SH-SY5Y (cell line): ENCODE measurements around the gene HDAC9.

Experiments used
- GATA2 ChIP-seq: IDR thresholded peaks from 2 replicates; pipeline ENCODE4 v1.6.1; 2011; ENCODE audit warnings: mild to moderate bottlenecking, low read depth, low read length
- GATA3 ChIP-seq: IDR thresholded peaks from 2 replicates; pipeline ENCODE4 v1.6.1; 2011; ENCODE audit warnings: low read depth, mild to moderate bottlenecking, low read length, moderate library complexity

Gene HDAC9

GRCh38 chr7:18780266-18780665 is 284.7 kb downstream of the HDAC9 start:
- TF ChIP-seq GATA3 (no peak), GATA2 (no peak)

GRCh38 chr7:18780938-18781337 is 285.4 kb downstream of the HDAC9 start:
- TF ChIP-seq GATA3 (no peak), GATA2 (no peak)

- no peak for TF ChIP-seq GATA3
These were observed 290.7 kb downstream of the HDAC9 start for GRCh38 chr7:18786196-18786727.

- no peak for TF ChIP-seq GATA2
- no peak for TF ChIP-seq GATA3
These were observed 291.2 kb downstream of the HDAC9 start for GRCh38 chr7:18786796-18787195.

- TF ChIP-seq GATA3 (no peak), GATA2 (peak; percentile 55)
These were observed 292.5 kb downstream of the HDAC9 start for GRCh38 chr7:18788026-18788425.

- no peak for TF ChIP-seq GATA3
These were observed 297.5 kb downstream of the HDAC9 start for GRCh38 chr7:18792871-18793595.

- TF ChIP-seq GATA3 (no peak), GATA2 (no peak)
These were observed 300.7 kb downstream of the HDAC9 start for GRCh38 chr7:18796216-18796615.

- no peak for TF ChIP-seq GATA3
- TF ChIP-seq GATA2: no peak
These were observed 302.7 kb downstream of the HDAC9 start for GRCh38 chr7:18798088-18798906.

GRCh38 chr7:18799899-18800298 is 304.4 kb downstream of the HDAC9 start:
- no peak for TF ChIP-seq GATA3
- no peak for TF ChIP-seq GATA2

GRCh38 chr7:18803923-18804322 is 308.4 kb downstream of the HDAC9 start:
- TF ChIP-seq GATA3 (peak; percentile 97), GATA2 (peak; percentile 84; the same call in 1 of the 2 replicates)

- TF ChIP-seq GATA2: no peak
- no peak for TF ChIP-seq GATA3
These were observed 310.6 kb downstream of the HDAC9 start for GRCh38 chr7:18806177-18806576.

GRCh38 chr7:18808026-18808425 is 312.5 kb downstream of the HDAC9 start:
- TF ChIP-seq GATA2 (no peak), GATA3 (no peak)

- TF ChIP-seq GATA2: no peak
- TF ChIP-seq GATA3: no peak
These were observed 319.9 kb downstream of the HDAC9 start for GRCh38 chr7:18815261-18815960.

- no peak for TF ChIP-seq GATA3
- no peak for TF ChIP-seq GATA2
These were observed 325.4 kb downstream of the HDAC9 start for GRCh38 chr7:18820981-18821380.

- peak; percentile 91 for TF ChIP-seq GATA2
- peak; percentile 79; the same call in 1 of the 2 replicates for TF ChIP-seq GATA3
These were observed 326.0 kb downstream of the HDAC9 start for GRCh38 chr7:18821554-18821953.

GRCh38 chr7:18824157-18824556 is 328.6 kb downstream of the HDAC9 start:
- TF ChIP-seq GATA2: no peak
- TF ChIP-seq GATA3: no peak
